Measurements from ENCODE around the gene TAF1D.

DNA sequence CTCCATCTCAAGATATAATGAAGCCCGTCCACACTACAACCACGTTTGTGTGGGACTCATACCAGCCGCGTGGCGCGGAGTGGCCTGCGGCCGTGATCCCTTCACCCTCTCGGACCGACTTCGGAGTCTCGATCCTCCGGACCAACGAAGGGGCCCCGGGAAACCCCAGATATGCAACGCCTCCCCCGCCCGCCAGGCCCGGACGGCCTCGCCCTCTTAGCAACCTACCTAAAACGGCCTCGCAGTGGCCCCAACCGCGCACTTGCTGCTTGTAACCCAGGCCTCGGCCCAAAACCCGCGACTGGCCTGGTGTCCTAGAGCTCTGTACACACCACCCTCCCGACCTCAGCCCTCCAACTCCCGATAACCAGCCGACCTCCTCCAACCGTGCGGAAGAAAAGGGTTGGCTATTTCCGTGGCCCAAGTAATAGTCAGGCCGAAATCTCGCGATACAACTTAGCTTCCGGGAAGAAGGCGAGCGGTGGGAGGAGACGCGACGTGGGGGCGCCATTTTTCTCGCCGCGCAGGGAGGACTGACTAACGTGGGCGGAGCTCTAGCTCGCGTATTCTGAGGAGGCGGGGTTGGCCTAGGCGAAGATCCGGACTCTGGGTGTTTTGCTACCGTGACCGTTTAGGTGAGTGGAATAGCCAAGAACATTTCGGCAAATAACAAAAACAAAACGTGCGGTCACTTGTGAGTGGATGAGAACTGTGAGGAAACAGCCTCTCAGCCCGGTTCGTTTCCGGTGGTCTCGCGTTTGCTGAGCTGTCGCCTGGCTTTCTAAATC, at the start of gene TAF1D, which contains the start of gene C11orf54:
- TF ChIP-seq CTCF (IDR thresholded peaks at IDR 0.05) (peak in 4 of 6 experiments; percentile 20 to 46 (median 24)), POLR2A (IDR thresholded peaks at IDR 0.05) (peak in 3 of 4 donors; percentile 70 to 94 (median 88))

Data from esophagus squamous epithelium (tissue), 4 donors.